Endothelial cell of umbilical vein (primary cell): ENCODE results near the gene PKHD1.

Source experiments
- EZH2 ChIP-seq: IDR thresholded peaks from 2 replicates; pipeline ENCODE4 v1.6.1; 2012; ENCODE audit warnings: borderline replicate concordance, low read depth, mild to moderate bottlenecking, moderate library complexity, low read length, inconsistent platforms; ENCODE audit not compliant: severe bottlenecking
- FOS ChIP-seq: IDR thresholded peaks from 2 replicates; pipeline ENCODE4 v1.6.1; 2011; ENCODE audit warnings: mild to moderate bottlenecking, low read length, moderate library complexity, borderline replicate concordance; ENCODE audit not compliant: insufficient read depth
- POLR2A ChIP-seq: IDR thresholded peaks from 2 replicates; pipeline ENCODE4 v1.6.1; 2012; ENCODE audit warnings: low read depth, mild to moderate bottlenecking, control low read depth, low read length
- POLR2AphosphoS5 ChIP-seq: IDR thresholded peaks from 2 replicates; pipeline ENCODE4 v1.6.1; 2012; ENCODE audit warnings: low read depth, mild to moderate bottlenecking, control low read depth, low read length, moderate library complexity; ENCODE audit not compliant: insufficient read depth
- TF ChIP-seq, protein P1 (sequence below), 2 donors: IDR thresholded peaks; 1 replicate in 1 of 2; 2 replicates in 1 of 2; pipeline ENCODE4 v1.5.1; 2011; ENCODE audit warnings: low read length in 2 of 2, mild to moderate bottlenecking in 2 of 2, moderate library complexity in 2 of 2, control low read depth in 1 of 2, inconsistent platforms in 1 of 2, low read depth in 1 of 2; ENCODE audit not compliant: insufficient read depth in 1 of 2; ENCODE audit errors: extremely low read depth in 1 of 2
- TF ChIP-seq, protein P2 (sequence below): IDR thresholded peaks from 2 replicates; pipeline ENCODE4 v1.6.1; 2011; ENCODE audit not compliant: insufficient read depth, insufficient read length

DNA sequence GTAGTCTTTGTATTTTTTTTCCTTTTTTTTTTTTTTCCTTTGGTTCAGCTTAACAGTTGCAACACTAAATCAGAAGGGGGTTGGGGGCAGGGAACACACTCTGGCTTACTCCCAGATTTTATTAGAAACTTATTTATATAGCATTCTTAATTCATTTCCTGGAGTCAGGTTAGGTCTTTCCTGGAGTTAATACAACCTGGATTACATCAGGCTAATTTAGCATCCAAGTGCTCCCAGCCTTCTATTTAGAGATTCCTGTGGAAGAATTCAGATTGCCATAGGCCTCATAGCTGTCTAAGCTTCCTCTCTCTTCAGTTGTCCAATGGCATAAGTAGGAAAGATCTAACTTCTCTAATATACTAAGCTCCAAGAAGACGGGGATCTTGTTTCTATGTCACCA, 35.8 kb upstream of the PKHD1 start:
- TF ChIP-seq, protein P1, sequence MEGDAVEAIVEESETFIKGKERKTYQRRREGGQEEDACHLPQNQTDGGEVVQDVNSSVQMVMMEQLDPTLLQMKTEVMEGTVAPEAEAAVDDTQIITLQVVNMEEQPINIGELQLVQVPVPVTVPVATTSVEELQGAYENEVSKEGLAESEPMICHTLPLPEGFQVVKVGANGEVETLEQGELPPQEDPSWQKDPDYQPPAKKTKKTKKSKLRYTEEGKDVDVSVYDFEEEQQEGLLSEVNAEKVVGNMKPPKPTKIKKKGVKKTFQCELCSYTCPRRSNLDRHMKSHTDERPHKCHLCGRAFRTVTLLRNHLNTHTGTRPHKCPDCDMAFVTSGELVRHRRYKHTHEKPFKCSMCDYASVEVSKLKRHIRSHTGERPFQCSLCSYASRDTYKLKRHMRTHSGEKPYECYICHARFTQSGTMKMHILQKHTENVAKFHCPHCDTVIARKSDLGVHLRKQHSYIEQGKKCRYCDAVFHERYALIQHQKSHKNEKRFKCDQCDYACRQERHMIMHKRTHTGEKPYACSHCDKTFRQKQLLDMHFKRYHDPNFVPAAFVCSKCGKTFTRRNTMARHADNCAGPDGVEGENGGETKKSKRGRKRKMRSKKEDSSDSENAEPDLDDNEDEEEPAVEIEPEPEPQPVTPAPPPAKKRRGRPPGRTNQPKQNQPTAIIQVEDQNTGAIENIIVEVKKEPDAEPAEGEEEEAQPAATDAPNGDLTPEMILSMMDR (IDR thresholded peaks at IDR 0.05; ENCODE audit: extremely low read depth in 1 of 2, insufficient read depth in 1 of 2, low read depth in 1 of 2, low read length in 2 of 2), result no peak
- TF ChIP-seq FOS, result no peak
- TF ChIP-seq, protein P2, sequence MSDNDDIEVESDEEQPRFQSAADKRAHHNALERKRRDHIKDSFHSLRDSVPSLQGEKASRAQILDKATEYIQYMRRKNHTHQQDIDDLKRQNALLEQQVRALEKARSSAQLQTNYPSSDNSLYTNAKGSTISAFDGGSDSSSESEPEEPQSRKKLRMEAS, result no peak
- no peak for TF ChIP-seq POLR2A
- TF ChIP-seq POLR2AphosphoS5, result no peak
- TF ChIP-seq EZH2, result no peak
